HG03460 (cell line): Measurements from ENCODE around the gene CHST15.

Experiments used
- ATAC-seq: cut with Tn5 transposase; IDR thresholded peaks from one replicate; pipeline ENCODE4 v1.9.1; 2021; ENCODE audit not compliant: unreplicated experiment

CHST15 gene

DNA sequence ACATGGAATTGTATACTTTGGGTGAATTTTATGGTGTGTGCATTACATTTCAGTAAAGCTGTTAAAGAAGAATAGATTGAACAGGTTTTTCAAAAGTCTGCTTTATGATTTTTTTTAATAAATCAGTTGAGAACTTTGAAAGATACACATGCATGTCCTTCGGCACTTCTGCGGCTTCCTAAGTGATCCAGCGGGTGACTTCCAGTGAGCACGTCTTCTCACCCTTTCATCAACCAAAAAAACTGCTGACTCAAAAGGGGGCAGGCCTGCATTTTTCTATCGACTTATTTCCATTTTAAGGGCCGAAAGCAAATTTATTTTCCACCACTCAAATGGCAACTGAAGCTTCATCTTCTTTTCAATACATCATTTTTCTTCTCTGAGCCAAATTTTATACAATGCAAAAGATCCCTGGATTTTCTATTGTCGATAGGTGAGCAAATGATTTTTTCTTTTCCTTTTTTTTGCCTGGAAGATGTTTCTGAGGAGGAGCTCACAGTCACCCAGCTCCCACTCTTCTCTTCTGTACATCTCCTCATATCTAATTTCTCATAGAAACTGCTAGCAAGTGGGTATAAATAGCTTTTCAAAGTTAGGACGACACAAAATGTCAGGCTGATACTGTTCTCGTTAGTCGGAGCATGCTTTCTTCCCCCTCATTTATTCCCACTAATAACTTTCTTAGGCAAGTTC lies 10.2 kb downstream of the CHST15 start:
- no peak for ATAC-seq

DNA sequence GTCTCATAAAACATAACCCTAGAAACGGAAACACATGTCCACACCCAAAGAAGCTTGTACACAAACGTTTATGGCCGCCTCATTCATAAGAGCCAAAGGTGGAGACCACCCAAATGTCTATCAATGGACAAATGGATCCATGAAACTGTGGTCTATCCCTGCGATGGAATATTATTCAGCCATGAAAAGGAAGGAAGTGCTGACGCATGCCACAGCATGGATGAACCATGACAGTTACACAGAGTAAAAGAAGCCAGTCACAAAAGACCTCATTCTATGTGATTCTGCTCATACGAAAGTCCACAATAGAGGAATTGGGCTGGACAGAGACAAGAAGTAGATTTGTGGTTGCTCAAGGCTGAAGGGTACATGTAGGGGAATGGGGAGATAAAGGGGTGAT lies 10.8 kb downstream of the CHST15 start:
- ATAC-seq: no peak

DNA sequence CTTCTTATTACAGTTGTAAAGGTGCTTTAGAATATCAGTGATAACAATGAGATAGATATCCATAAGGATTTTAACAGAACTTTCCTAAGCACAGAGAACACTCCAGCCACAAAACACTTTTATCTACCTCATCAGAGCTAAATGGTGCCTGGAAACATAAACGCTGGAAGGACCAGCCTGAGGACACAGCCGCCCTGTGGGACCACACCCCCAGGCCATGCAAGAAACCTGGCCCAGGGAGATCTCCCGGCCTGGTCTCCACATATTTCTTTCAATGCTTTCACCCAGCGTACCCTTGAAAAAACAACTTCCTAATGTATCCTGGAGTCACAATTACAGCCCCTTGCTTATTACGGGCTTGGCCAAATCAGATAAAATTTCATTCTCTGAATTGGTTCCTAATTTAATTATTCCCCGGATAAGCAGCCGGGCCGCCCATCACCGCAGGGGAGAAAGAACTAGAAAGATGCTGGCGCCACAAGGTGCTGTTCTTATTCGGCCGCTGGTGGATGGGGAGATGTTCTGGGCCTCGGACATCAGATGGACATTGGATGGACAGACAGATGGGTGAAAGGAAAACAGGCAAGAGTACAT lies 11.8 kb downstream of the CHST15 start:
- no peak for ATAC-seq

DNA sequence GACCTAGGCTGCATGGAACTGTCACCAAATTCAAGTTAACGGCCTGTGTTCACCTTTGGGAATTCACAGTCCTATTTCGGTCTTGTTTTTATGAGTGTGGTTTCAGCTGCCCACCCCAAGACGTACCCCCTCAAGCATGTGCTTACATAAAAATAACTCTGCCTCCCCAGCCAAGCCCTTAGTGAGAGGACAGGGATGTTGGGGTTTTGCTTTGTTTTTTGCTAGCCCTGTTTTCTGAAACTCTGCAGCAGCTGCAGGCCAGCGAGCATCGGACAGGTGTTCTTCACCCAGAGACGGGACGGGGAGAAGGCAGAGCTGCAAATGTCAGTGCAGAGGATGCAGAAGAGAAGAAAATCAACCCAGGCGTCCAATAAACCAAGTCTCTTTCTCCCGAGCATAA lies 13.5 kb downstream of the CHST15 start:
- ATAC-seq: no peak

DNA sequence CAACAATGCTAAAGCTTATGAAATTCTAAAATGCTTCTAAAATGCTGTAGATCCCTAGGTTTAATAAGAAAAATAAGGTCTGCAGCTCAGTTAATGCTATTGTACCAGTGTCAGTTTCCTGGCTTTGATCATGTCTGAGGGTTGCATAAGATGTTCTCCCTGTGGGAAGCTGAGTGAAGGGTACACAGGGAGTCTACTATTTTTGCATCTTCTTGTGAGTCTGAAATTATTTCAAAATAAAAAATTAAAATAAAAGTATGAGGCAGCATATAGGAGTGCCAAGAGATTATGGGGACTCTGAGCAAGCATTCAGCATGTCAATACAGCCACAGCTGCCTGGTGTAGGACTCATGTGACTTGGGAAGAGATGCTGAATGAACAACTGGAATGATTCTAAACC lies 14.7 kb downstream of the CHST15 start:
- ATAC-seq: no peak

DNA sequence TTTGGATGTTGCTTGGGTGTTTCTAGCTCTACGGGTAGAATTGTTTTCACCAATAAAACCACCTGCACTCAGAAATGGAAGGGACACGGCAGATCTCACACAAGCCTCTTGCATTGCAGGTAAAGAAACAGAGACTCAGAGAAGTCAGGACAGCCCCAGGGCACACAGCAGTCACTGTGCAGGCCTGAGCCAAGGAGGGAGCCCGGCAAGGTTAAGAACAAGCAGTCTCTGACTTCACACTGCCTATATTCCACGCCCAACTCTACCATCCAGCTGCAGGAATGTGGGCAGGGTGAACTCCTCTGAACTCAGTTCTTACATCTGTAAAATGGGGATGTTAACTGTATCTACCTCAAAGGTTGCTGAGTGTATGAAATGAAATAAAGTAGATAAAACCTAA lies 15.4 kb downstream of the CHST15 start:
- ATAC-seq: no peak

DNA sequence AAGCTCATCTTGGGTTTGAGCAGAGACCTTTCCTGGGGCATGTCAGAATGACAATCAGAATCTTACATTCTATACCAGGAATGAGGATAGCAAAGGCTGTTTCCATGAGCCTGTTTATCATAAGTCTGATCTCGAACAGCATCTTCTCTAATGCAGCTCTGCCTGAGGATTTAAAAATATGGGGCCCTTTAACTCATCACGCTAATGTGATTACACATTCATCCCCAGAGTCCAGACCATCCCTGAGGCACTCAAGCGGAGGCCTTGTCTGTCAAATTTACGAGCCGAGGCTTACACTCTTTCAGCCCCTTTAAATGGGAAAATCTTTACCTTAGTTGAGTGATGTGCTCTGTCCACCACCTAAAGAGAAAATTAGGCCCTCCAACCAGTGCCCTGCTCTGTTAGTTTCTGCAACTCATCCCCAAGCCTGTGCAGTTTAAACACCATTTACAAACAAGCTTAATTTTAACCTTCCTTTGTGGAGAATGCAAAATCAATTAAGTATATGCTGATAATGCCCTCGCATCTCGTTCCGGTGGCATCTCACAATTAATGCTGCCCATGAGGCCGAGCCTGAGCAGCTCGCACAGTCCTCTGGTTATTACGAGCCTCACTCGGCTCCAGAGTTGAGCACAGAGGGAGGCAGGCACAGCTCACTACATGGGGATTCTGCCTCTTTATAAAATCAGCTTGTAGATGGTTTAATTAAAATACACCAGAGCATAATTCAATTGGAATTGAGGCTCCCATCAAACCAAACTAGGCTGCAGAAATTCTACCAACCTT lies 16.0 kb downstream of the CHST15 start:
- no peak for ATAC-seq

DNA sequence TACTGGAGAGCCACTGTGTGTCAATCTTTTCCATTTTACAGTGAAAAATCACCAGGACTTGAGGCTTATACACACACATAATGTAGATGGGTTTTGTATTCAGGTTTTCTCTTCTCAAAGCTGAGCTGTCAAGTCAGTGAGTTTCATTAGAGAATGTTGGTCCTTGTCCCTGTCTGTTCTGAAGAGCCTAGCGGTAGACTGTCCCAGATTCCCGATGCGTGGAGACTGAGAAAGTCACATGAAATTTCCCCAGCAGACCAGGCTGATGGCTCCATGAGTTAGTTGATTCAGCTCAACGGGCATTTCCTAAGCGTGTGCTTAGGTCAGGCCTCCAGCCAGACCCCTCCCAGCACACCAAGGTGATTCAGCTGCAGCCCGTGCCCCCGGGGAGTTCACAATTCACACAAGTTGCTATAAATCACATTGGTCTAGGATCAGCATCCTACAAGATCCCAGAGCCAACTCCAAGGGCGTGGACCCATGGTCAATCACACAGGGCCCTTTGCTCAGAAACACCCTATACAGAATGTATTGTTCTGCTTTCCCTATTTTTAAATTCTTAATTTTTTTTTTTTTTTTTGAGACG lies 17.2 kb downstream of the CHST15 start:
- ATAC-seq: no peak

DNA sequence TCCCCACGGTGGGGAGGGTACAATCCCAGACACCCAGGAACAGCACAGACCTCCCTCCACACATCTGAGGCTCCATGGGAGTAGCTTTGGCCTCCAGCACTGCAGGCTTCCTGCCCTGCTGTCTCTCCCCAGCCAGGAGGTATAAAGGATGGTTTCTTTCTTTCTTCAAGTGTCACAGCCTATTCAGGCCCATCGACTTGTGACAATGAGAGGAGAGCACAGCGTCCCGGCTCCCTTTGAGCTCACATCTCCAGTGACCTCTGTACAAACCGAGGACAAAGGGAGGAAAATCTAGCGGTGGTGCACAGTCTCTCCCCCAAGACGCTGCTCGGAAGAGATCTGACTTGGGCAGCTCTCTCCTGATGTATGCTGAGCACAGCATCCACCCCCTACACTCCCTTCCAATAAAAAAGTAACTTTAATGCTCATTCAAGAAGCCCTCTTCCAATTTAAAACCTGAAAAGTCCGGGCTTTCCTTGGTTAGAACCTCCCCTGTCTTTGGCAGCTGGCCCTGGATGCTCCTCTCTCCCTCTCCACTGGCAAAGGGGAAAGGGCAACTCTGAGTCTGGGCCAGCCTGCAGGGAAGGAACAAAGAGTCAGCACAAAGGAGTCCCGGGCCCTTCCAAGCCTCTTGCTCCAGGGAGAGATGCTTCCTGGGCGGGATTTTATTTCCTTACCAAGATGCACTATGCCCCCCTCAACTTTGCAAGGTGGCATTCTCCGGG lies 18.0 kb downstream of the CHST15 start:
- ATAC-seq: no peak

DNA sequence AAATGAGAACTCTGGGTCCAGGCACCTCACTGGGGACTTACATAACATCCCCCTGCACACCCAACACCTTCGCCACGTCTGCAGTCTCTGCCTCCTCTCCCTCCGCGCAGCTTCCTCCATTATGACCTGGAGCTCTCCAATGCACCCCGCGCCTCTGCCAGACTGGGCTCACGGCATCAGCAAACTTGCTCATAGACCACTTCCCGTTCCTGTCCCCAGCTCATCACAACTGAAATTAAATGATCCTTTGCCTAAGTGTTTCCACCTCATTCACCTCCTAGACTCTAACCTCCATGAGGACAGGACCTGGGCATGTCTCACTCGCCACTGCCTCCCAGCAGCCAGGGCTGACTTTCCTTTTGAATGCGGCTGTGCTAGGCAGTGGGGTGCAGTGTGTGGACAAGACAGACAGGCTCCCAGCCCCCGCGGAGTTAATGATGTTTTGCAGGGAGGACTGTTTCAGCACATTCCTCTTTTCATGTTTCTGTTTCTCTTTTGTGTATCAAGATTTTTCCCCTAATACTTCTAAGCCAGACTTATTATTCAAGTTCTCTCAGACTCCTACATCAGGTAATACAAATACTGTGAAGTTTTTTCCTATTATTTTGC lies 18.8 kb downstream of the CHST15 start:
- ATAC-seq: no peak

DNA sequence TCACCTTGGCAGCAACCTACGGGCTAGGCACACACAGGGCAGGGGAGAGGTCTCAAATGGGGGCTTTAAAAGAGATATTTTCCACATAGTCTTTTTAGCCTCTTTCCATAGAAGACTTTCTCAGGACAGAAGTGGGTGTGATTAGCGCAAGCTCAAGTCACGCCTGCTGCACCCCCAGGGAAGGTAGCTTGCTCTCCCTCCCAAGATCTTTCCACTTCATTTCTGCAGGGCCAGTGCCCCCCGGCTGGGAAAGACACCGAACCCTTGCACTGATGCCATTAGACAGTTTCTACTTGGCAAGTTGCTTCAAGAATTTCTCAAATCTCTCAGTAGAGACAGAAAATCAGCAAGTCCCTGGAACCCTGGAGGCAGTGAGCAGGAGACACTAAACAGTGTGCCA lies 19.4 kb downstream of the CHST15 start:
- no peak for ATAC-seq

DNA sequence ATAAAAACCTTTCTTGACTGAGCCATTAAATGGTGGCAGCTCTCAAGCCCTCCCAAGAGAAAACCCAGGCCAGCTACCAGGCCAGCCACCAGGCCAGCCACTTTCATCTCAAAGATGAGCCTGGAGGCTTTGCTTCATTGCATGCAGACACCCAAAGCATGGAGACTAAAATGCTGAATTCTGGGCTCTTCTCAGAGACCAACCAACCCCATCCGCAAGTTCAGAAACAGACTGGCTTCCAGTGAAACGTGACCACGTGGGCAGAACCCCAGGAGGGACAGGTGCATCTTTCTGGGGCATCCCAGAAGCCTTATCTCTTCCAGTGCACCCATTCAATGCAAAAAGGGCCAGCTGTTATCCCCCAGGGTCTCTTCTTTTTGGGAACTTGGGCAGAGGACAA lies 20.9 kb downstream of the CHST15 start:
- ATAC-seq: peak; percentile 12

DNA sequence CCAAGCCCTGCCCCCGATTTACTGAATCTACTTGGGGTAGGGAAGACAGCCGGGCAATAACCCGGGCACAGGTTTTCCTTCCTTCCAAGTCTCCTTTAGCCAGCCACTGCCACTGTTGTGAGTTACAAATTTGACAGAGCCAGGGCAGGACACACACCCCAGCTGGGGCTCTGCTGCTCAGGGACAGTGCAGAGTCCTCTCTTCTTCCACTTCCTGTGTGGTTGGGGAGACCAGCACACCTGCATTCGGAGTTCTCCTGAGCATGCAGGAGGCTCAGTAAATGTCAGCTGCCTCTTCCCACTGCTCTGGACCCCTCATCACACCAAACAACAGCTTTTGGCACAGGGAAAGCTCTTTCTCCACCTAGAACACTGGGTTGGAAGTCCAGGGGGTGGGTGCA lies 21.3 kb downstream of the CHST15 start:
- peak; percentile 55 for ATAC-seq

DNA sequence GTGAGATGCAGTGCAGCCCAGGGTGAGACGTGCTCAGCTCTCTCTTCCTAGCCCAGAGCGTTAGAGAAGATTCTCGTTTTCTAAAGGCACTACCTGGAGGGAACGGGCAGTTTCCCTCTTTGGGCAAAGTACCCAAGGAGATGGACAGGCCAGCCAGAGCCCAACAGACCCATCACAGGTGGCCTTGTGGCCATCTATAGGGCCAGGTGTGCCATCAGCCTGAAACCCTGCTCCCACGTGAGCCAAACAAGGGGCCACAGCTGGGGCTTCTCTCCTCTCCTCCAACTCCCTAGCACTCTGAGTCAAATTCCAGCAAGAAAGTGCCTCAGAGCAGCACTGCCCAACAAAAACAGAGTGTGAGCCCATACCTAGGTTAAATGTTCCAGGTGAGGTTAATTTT lies 22.3 kb downstream of the CHST15 start:
- ATAC-seq: no peak

DNA sequence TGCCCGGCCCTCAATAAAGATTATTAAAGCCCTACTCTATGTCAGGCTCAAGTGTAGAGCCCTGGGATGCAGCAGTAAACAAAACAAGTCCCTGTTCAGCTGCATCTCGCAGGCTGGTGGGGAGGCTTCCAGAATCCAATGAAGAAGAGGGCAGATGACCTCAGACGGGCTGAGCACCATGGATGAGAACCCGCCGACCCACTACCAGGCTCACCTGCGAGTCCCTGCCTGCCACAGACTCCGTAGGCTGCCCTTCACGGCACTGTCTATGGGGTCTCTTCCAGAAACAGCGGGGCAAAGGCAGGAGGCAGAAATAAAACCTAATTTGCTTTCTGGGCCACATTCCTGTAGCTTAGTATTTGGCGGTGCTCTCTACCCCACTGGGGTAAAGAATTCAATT lies 22.7 kb downstream of the CHST15 start:
- no peak for ATAC-seq

DNA sequence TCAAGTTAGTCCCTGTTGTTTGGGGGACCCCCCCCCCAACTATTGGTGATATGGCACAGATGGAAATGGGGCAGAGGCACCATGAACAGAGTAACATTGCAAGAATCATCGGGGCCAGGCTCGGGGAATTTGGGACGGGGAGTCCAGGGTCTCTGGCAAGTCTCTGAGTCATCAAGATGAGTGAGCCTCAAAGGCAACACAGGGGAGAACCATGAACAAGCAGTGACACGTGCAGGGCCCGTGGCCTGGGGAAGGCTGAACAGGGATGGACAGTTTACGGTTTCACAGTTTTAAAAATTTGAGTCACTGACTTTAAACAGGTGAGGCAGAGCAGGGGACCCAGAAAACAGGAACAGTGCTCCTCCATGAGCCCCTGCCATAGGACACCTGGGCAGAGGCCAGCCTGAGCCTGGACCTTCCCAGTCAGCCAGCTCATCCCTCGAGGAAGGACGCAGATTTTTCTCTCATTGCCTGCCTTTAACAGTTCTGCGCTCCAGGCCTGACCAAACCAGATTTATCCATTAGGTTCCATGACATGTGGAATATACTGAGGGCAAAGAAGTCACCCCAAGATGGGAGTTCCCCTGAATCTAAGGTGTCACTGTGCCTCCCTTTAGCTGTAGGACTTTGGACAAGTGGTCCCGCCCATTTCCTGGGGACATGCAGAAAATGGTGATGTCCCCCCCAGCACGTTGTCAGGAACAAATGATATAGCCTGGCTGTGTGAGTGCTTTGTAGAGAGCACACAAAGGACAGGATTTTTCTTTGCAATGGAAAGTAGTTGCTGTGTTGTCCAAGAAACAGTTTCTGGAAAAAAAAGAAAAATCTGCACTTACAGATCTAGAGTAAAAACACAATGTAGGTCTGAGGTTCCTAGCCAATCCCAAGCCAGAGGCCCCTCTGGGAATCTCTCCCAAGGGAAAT lies 23.8 kb downstream of the CHST15 start:
- ATAC-seq: no peak

DNA sequence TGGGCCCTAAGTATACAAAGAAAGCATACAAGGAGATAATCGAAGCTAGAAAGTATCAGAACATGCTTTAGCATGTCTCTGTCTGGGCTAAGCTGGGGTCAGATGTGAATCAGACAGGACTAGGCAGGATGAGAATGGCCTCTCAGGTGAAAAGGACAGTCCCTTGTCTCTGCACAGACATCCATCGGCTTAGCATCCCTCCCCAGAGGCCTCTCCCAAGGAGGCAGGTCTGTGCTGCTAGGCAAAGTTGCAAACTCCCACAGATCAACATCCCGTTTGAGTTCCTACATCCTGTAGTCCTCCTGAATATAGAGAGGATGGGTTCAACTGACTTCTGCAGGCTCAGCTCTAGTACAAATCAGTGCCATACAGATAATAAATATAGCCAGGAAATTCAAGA lies 24.5 kb downstream of the CHST15 start:
- no peak for ATAC-seq

DNA sequence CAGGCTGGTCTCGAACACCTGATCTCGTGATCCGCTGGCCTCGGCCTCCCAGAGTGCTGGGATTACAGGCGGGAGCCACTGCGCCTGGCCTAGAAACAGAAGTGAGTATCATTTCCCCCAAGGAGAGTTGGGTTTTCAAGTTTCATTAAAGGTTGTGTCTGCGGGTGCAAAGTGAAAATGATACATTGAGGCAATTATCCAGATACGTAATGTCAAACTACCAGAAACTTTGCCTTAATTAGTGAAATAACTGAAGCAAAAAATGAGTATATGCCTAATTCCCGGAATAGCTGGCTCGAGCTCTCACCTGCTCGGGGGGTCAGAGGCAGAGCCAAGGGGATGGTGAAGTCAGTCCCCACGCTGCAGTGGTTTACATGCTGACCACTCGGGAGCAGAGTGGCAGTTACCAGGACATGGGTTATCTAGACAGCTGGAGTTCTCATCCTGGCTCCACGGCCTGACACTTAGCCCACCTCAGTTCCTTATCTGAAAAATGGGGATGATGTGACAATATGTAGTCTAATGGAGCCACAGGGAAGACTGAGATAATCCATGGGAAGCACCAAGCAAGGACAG lies 25.5 kb downstream of the CHST15 start:
- ATAC-seq: no peak
